Measurements from ENCODE around the gene MAL. TPM values are rescaled to one million over a fixed set of nuclear protein-coding genes. Genes with fewer than 3 reads are reported as not detected.

Gene MAL
- total and polyA plus RNA-seq, 2 of the 4 experiments (the other 2 are of a cell fraction): not detected

DNA sequence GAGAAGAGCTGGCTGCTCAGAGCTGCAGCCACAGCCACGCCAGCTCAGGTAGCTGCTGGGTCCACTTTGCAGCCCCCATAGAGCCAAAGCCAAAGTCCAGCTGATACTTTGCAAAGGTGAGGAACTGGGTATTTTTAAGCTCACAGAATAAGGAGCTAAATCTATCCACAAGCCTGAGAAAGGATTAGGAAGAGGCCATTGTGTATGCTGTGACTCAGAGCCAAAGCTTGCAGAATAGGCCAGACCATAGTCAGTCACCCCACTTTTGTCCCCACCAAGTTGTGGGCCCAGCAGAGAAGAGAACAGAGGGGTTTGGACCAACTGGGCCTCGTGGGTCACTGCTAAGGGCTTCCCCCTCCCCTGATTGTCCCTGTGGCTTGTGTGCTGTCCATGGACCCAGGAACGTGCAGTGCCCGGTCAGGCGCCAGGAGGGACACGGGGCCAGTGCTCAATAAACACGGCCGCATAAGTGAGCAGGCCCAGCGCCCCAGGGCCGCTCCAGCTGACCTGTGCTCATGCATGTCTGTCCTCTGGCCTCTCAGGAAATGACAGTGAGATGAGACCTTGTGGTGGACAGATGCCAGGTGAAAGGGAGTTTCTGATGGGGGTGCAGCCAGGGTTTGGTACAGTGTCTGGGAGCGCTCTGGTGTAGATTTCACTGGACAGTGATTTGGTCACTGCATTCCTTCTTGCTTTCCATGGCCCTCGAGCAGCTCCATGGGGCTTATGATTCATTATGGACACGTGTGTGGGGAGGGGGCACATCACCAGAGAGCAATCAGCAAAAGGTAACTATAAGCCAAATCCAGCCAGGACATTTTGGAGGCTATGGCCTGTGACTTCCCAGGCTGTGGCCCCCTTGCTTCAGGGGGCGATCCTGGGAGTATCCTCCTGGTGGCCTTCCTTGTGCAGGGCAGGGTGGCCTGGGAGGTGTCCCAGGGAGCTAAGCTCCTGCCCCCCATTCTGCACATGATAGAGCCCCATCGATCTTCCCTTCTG is 31.3 kb downstream of the MAL start:
- TF ChIP-seq, protein P1, sequence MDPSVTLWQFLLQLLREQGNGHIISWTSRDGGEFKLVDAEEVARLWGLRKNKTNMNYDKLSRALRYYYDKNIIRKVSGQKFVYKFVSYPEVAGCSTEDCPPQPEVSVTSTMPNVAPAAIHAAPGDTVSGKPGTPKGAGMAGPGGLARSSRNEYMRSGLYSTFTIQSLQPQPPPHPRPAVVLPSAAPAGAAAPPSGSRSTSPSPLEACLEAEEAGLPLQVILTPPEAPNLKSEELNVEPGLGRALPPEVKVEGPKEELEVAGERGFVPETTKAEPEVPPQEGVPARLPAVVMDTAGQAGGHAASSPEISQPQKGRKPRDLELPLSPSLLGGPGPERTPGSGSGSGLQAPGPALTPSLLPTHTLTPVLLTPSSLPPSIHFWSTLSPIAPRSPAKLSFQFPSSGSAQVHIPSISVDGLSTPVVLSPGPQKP (IDR thresholded peaks at IDR 0.05; ENCODE audit: borderline replicate concordance, low read depth, low read length): no peak
- TF ChIP-seq CHD1 (IDR thresholded peaks at IDR 0.05; ENCODE audit: low read depth, low read length): no peak
- TF ChIP-seq MXI1 (IDR thresholded peaks at IDR 0.05; ENCODE audit: borderline replicate concordance, low read depth, low read length): no peak
- TF ChIP-seq MAFK (IDR thresholded peaks at IDR 0.05; ENCODE audit: low read depth, low read length): no peak
- TF ChIP-seq, protein P2, sequence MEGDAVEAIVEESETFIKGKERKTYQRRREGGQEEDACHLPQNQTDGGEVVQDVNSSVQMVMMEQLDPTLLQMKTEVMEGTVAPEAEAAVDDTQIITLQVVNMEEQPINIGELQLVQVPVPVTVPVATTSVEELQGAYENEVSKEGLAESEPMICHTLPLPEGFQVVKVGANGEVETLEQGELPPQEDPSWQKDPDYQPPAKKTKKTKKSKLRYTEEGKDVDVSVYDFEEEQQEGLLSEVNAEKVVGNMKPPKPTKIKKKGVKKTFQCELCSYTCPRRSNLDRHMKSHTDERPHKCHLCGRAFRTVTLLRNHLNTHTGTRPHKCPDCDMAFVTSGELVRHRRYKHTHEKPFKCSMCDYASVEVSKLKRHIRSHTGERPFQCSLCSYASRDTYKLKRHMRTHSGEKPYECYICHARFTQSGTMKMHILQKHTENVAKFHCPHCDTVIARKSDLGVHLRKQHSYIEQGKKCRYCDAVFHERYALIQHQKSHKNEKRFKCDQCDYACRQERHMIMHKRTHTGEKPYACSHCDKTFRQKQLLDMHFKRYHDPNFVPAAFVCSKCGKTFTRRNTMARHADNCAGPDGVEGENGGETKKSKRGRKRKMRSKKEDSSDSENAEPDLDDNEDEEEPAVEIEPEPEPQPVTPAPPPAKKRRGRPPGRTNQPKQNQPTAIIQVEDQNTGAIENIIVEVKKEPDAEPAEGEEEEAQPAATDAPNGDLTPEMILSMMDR (conservative IDR thresholded peaks at IDR 0.05; ENCODE audit: low read depth, low read length): no peak
- TF ChIP-seq MAZ (IDR thresholded peaks at IDR 0.05; ENCODE audit: borderline replicate concordance, low read depth, low read length): no peak
- no peak for TF ChIP-seq RCOR1 (IDR thresholded peaks at IDR 0.05; ENCODE audit: insufficient replicate concordance, low read length)
- Histone ChIP-seq H2AK9ac (replicated peaks; ENCODE audit: low read depth, low read length, poor library complexity) (peak overlapping the region; percentile 55), H3K14ac (replicated peaks; ENCODE audit: low read depth, low read length) (no peak overlapping the region), H3K79me1 (ENCODE audit: low read depth in 1 of 2, low read length in 2 of 2) (no peaks in the 10 kb centered on the region), H3K56ac (ENCODE audit: extremely low read depth, insufficient read depth, low read length) (no peak overlapping the region), H2BK120ac (ENCODE audit: low read depth, low read length) (no peak overlapping the region), H3K36me3 (ENCODE audit: control insufficient read depth, insufficient read depth, low read length) (no peaks in the 10 kb centered on the region), H3K4me3 (ENCODE audit: insufficient read depth, low read depth, low read length) (no peak overlapping the region), H3K23ac (ENCODE audit: low read depth, low read length) (no peak overlapping the region), H4K8ac (ENCODE audit: low read depth in 2 of 2, low read length in 2 of 2) (no peak overlapping the region), H2AFZ (replicated peaks; ENCODE audit: low read length, poor library complexity) (peak overlapping the region; percentile 41), H3K4me2 (ENCODE audit: low read depth, low read length) (no peak overlapping the region), H3K27ac (ENCODE audit: insufficient read depth, low read length) (no peak overlapping the region), H3K9me1 (ENCODE audit: insufficient read depth, low read length) (no peaks in the 10 kb centered on the region), H3K4ac (ENCODE audit: low read depth, low read length) (no peak overlapping the region), H2BK20ac (ENCODE audit: low read depth, low read length) (no peak overlapping the region), H2AK5ac (ENCODE audit: low read depth, low read length) (no peak overlapping the region), H4K5ac (ENCODE audit: low read depth, low read length) (no peak overlapping the region), H3K4me1 (ENCODE audit: control insufficient read depth, insufficient read depth, low read length) (peaks cover 6% of the 10 kb centered on the region; the same call in 1 of the 2 replicates), H3K9ac (ENCODE audit: low read depth, low read length) (no peak overlapping the region), H4K20me1 (ENCODE audit: insufficient read depth, low read length) (no peaks in the 10 kb centered on the region), H3K9me3 (ENCODE audit: control insufficient read depth, insufficient read depth, low read length) (no peaks in the 10 kb centered on the region), H3K18ac (ENCODE audit: low read depth, low read length) (no peak overlapping the region), H2BK15ac (ENCODE audit: low read depth, low read length) (no peak overlapping the region), H3K27me3 (ENCODE audit: control insufficient read depth, insufficient read depth, low read length) (peaks cover 42% of the 10 kb centered on the region; the same call in 1 of the 2 replicates), H4K91ac (ENCODE audit: insufficient read depth, low read depth, low read length) (no peak overlapping the region), H2BK5ac (ENCODE audit: low read depth, low read length, poor library complexity, severe bottlenecking) (no peak overlapping the region)
- WGBS, 2 experiments (ENCODE audit: extremely low coverage in 2 of 2, insufficient read length in 1 of 2): 77% methylated on average over 6 of the region's 15 CpGs; no CpG with 5 or more reads in 1 of the 2 experiments
- CTCF ChIA-PET: interaction anchor here (0.5 to 1.7 kb wide), 2 partner anchors 19 to 78 kb away, joined by 6 to 7 read pairs; no protein-coding TSS in a partner anchor
- intact Hi-C loops (cut with micrococcal nuclease): no loop called here
- dilution Hi-C loops (cut with HindIII; ENCODE audit: low sequenced_read_pairs, unreplicated experiment): no loop called here
- no TSS peak for BruUV-seq (replicated peaks)
- DNase-seq: peak; percentile 13
- POLR2A ChIA-PET (ENCODE audit: unreplicated experiment): no interaction called here
- peak; percentile 55; the same call in 1 of the 2 replicates for ATAC-seq (ENCODE audit: low read depth)
- in situ Hi-C loops (cut with MboI; ENCODE audit: low sequenced_read_pairs): no loop called here

Measured in IMR-90 (cell line).